ENCODE data around the gene PPIL4.

DNA sequence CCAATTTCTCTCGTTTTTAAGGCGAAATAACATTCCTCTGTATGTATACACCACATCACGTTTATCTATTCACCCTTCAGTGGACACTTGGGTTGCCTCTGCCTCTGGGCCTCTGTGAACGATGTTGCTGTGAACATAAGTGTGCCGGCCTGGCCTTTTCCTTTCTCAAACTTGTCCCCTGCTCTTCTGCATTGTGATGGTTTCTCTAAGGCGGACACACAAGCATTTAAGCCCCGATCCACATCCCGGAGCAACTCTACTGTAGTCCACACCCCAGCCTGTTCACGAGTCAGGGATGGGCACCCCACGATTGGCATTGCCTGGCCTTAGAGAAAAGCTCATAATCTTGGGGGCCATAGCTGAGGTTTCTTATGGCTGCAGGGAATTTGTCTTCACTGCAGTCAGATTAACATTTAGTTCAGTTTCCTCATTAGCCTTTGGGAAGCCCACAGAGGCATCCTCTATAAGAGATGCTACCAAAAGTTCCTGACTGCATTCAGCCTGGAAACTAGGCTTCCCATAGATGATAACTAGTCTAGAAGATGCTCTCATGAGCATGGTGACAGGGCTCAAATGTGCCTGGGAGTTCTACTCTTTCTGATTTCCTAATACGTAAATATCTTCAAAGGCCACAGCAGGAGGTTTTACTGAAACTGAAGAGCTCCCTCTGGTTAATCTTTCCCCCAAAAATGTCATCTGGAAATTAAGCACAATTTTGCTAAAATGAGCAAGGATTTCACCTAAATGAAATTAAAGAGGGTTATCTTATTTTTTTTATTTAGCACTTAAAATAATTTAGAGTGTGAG is 61.8 kb downstream of the PPIL4 start:
- TF ChIP-seq, protein P1, sequence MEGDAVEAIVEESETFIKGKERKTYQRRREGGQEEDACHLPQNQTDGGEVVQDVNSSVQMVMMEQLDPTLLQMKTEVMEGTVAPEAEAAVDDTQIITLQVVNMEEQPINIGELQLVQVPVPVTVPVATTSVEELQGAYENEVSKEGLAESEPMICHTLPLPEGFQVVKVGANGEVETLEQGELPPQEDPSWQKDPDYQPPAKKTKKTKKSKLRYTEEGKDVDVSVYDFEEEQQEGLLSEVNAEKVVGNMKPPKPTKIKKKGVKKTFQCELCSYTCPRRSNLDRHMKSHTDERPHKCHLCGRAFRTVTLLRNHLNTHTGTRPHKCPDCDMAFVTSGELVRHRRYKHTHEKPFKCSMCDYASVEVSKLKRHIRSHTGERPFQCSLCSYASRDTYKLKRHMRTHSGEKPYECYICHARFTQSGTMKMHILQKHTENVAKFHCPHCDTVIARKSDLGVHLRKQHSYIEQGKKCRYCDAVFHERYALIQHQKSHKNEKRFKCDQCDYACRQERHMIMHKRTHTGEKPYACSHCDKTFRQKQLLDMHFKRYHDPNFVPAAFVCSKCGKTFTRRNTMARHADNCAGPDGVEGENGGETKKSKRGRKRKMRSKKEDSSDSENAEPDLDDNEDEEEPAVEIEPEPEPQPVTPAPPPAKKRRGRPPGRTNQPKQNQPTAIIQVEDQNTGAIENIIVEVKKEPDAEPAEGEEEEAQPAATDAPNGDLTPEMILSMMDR (IDR thresholded peaks at IDR 0.05; ENCODE audit: low read length) = no peak
- TF ChIP-seq EZH2 (optimal IDR thresholded peaks at IDR 0.05; ENCODE audit: low read depth, low read length) = no peak
- no peak for TF ChIP-seq EZH2phosphoT487 (IDR thresholded peaks at IDR 0.05; ENCODE audit: low read length)

Measured in MM.1S (cell line).